Mammary epithelial cell (primary cell): ENCODE measurements around the gene ZEB2.

Source experiments
- CTCF ChIP-seq, 2 donors: IDR thresholded peaks in 1 of 2; conservative IDR thresholded peaks in 1 of 2; 2 replicates each; pipeline ENCODE4 v1.5.1; 2011 to 2012; ENCODE audit warnings: inconsistent platforms in 2 of 2, low read length in 2 of 2, mild to moderate bottlenecking in 2 of 2, control low read depth in 1 of 2, low read depth in 1 of 2; ENCODE audit not compliant: insufficient read depth in 1 of 2; ENCODE audit errors: extremely low read depth in 1 of 2
- EZH2 ChIP-seq: IDR thresholded peaks from 2 replicates; pipeline ENCODE4 v1.6.1; 2012; ENCODE audit warnings: low read length, inconsistent platforms, borderline replicate concordance

- TF ChIP-seq CTCF (conservative IDR thresholded peaks at IDR 0.05 in 1 of 2, IDR thresholded peaks at IDR 0.05 in 1 of 2; ENCODE audit: extremely low read depth in 1 of 2, insufficient read depth in 1 of 2, low read depth in 1 of 2, low read length in 2 of 2) (no peak), EZH2 (no peak)
These were observed 67.5 kb downstream of the ZEB2 start for GRCh38 chr2:144452169-144452988.
